ENCODE results near the gene KRT36. TPM values are rescaled to one million over a fixed set of nuclear protein-coding genes. Genes with fewer than 3 reads are reported as not detected.

KRT36 gene
- polyA plus RNA-seq, 1 experiment: not detected

DNA sequence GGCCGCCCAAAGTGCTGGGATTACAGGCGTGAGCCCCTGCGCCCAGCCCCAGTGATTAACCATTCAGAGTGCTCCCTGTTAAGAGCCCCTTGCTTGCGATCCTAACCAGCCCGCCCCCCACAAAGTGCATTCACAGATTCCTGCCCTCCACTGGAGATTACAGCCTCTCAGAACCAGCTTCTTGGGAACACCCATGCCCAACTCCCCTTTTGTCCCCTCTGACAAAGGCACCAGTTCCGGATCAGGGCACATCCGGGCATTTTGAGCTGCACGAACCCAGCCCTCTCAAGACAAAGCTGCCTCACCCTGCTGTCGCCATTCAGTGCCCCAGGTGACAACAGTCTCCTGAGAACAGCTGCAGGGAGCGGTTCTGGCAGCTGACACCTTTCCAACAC, 39.2 kb upstream of the KRT36 start:
- no peak for DNase-seq (ENCODE audit: low read depth, low spot score)
- Histone ChIP-seq H3K27ac (ENCODE audit: low read depth, low read length) (no peak overlapping the region), H3K9me3 (ENCODE audit: control insufficient read depth, insufficient read depth, low read length) (peaks cover 4% of the 10 kb centered on the region; the same call in 1 of the 2 replicates), H3K27me3 (ENCODE audit: control insufficient read depth, insufficient read depth, low read length) (no peaks in the 10 kb centered on the region), H3K4me3 (ENCODE audit: low read depth, low read length) (no peak overlapping the region)
- ChIA-PET CTCF (interaction anchor here (0.6 to 3.8 kb wide), 3 partner anchors 20 to 580 kb away, joined by 4 to 26 read pairs (median 8); no protein-coding TSS in a partner anchor), POLR2A (no interaction called here)
- TF ChIP-seq CTCF (IDR thresholded peaks at IDR 0.05; ENCODE audit: low read depth, low read length): no peak

- TF ChIP-seq CTCF (IDR thresholded peaks at IDR 0.05; ENCODE audit: low read depth, low read length): no peak
- DNase-seq (ENCODE audit: low read depth, low spot score): no peak
- H3K27me3 ChIP-seq (ENCODE audit: control insufficient read depth, insufficient read depth, low read length): no peaks in the 10 kb centered on the region
- H3K9me3 ChIP-seq (ENCODE audit: control insufficient read depth, insufficient read depth, low read length): peaks cover 8% of the 10 kb centered on the region; the same call in 1 of the 2 replicates
- ChIA-PET CTCF (interaction anchor here (1.4 to 3.8 kb wide), 2 partner anchors 22 to 205 kb away, joined by 4 to 26 read pairs; no protein-coding TSS in a partner anchor), POLR2A (no interaction called here)
- no peak overlapping the region for H3K27ac ChIP-seq (ENCODE audit: low read depth, low read length)
- peak overlapping the region; percentile 43 for H3K4me3 ChIP-seq (ENCODE audit: low read depth, low read length)
Observed at GRCh38 chr17:41527063-41528023, 37.6 kb upstream of the KRT36 start.

GRCh38 chr17:41524261-41524660, 34.6 kb upstream of the KRT36 start:
- POLR2A ChIA-PET: no interaction called here
- no peak for DNase-seq (ENCODE audit: low read depth, low spot score)
- TF ChIP-seq CTCF (IDR thresholded peaks at IDR 0.05; ENCODE audit: low read depth, low read length): no peak
- H3K4me3 ChIP-seq (ENCODE audit: low read depth, low read length): no peak overlapping the region
- no peaks in the 10 kb centered on the region for H3K27me3 ChIP-seq (ENCODE audit: control insufficient read depth, insufficient read depth, low read length)
- H3K27ac ChIP-seq (ENCODE audit: low read depth, low read length): no peak overlapping the region
- CTCF ChIA-PET: no interaction called here
- H3K9me3 ChIP-seq (ENCODE audit: control insufficient read depth, insufficient read depth, low read length): peaks cover 8% of the 10 kb centered on the region; the same call in 1 of the 2 replicates

- no peaks in the 10 kb centered on the region for H3K27me3 ChIP-seq (ENCODE audit: control insufficient read depth, insufficient read depth, low read length)
- no peak overlapping the region for H3K27ac ChIP-seq (ENCODE audit: low read depth, low read length)
- ChIA-PET POLR2A (no interaction called here), CTCF (no interaction called here)
- no peak for TF ChIP-seq CTCF (IDR thresholded peaks at IDR 0.05; ENCODE audit: low read depth, low read length)
- peaks cover 8% of the 10 kb centered on the region; the same call in 1 of the 2 replicates for H3K9me3 ChIP-seq (ENCODE audit: control insufficient read depth, insufficient read depth, low read length)
- DNase-seq (ENCODE audit: low read depth, low spot score): no peak
- no peak overlapping the region for H3K4me3 ChIP-seq (ENCODE audit: low read depth, low read length)
Observed at GRCh38 chr17:41523787-41524186, 34.1 kb upstream of the KRT36 start.

DNA sequence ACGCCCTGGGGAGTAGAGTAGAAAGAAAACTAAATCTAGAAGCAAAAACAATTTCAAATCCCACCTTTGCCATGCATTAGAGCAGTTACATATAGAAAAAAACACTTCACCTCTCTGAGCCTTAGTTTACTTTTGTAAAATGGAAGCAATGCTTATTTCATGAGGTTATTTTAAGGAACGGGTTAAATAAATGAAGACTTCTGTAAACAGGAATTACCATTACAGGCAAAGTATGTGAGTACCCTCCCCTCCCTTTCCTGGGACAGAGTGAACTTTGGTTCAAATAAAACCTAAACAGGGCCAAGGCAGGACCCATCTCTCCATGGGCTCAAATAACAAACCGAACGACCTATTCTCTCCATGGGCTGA, 33.5 kb upstream of the KRT36 start:
- DNase-seq (ENCODE audit: low read depth, low spot score): no peak
- no peaks in the 10 kb centered on the region for H3K27me3 ChIP-seq (ENCODE audit: control insufficient read depth, insufficient read depth, low read length)
- H3K9me3 ChIP-seq (ENCODE audit: control insufficient read depth, insufficient read depth, low read length): peaks cover 8% of the 10 kb centered on the region; the same call in 1 of the 2 replicates
- H3K27ac ChIP-seq (ENCODE audit: low read depth, low read length): no peak overlapping the region
- no peak for TF ChIP-seq CTCF (IDR thresholded peaks at IDR 0.05; ENCODE audit: low read depth, low read length)
- H3K4me3 ChIP-seq (ENCODE audit: low read depth, low read length): no peak overlapping the region
- ChIA-PET POLR2A (no interaction called here), CTCF (interaction anchor here (3.1 kb wide), 1 partner anchor 26 kb away, joined by 20 read pairs; no protein-coding TSS in a partner anchor)
